ENCODE measurements around the gene ENTREP1. TPM values are rescaled to one million over a fixed set of nuclear protein-coding genes. Genes with fewer than 3 reads are reported as not detected.

ENTREP1 gene
- total RNA-seq, 1 experiment from 2014 or later: 0.35 TPM

DNA sequence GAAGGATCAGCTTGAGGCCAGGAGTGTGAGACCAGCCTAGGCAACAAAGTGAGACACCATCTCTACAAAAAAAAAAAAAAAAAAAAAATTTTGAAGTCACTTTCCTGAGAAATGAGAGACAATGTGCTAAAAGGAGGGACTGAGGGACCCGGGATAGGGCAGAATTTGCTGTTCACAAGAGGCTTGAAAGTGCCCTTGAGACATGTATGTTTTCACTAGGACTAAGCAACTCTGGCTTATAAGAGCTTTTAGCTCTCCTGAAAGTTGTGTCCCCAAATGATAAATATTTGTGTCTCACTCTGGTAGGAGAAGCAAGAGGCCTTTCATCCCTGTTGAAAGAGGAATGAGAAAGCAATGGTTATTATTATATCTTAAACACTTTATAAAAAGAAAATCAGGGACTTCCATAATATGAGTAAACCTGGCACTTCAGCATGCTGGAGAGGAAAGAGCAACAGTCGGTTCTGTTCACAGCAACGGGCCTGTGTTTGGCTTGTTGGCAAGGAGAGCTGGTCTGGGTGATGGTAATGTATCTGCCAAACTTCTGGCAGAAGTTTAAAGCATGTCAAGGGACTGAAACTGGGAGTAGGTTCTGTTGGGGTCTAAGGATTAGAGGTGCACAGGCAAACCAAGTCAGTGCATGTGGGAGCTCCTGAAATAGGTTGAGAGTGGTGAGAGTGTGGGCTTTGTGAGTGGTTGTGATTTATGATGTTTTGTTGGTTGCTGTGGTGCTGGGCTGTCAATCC, 32.2 kb downstream of the ENTREP1 start:
- H3K9me3 ChIP-seq (ENCODE audit: insufficient read depth, low read depth): 0 out of 2 replicates have a peak, but pooled peaks cover 3% of the 10 kb centered on the region
- no peaks in the 10 kb centered on the region for H3K36me3 ChIP-seq (ENCODE audit: low read depth)
- H3K27ac ChIP-seq: no peak overlapping the region
- H3F3A ChIP-seq (ENCODE audit: insufficient read depth, low read depth): no peaks in the 10 kb centered on the region
- BruUV-seq (replicated peaks): no TSS peak
- no peak overlapping the region for H3K4me3 ChIP-seq
- no peaks in the 10 kb centered on the region for H3K27me3 ChIP-seq (ENCODE audit: insufficient read depth, low read depth)
- H2AFZ ChIP-seq: no peak overlapping the region
- H3K4me1 ChIP-seq (replicated peaks; ENCODE audit: insufficient read depth): no peaks in the 10 kb centered on the region
- intact Hi-C loops (cut with micrococcal nuclease; ENCODE audit: unreplicated experiment): no loop called here
- TF ChIP-seq, protein P1, sequence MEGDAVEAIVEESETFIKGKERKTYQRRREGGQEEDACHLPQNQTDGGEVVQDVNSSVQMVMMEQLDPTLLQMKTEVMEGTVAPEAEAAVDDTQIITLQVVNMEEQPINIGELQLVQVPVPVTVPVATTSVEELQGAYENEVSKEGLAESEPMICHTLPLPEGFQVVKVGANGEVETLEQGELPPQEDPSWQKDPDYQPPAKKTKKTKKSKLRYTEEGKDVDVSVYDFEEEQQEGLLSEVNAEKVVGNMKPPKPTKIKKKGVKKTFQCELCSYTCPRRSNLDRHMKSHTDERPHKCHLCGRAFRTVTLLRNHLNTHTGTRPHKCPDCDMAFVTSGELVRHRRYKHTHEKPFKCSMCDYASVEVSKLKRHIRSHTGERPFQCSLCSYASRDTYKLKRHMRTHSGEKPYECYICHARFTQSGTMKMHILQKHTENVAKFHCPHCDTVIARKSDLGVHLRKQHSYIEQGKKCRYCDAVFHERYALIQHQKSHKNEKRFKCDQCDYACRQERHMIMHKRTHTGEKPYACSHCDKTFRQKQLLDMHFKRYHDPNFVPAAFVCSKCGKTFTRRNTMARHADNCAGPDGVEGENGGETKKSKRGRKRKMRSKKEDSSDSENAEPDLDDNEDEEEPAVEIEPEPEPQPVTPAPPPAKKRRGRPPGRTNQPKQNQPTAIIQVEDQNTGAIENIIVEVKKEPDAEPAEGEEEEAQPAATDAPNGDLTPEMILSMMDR (conservative IDR thresholded peaks at IDR 0.05): no peak
- no peak for TF ChIP-seq EZH2 (IDR thresholded peaks at IDR 0.05; ENCODE audit: low read depth)
- ChIA-PET POLR2A (ENCODE audit: unreplicated experiment) (no interaction called here), CTCF (no interaction called here)
- no peaks in the 10 kb centered on the region for H3K9me2 ChIP-seq (ENCODE audit: insufficient read depth)
- no peaks in the 10 kb centered on the region for H4K20me1 ChIP-seq (ENCODE audit: insufficient read depth)
- H3K79me2 ChIP-seq (ENCODE audit: low read depth): no peaks in the 10 kb centered on the region
- H3K4me2 ChIP-seq: no peak overlapping the region
- DNase-seq: no peak

DNA sequence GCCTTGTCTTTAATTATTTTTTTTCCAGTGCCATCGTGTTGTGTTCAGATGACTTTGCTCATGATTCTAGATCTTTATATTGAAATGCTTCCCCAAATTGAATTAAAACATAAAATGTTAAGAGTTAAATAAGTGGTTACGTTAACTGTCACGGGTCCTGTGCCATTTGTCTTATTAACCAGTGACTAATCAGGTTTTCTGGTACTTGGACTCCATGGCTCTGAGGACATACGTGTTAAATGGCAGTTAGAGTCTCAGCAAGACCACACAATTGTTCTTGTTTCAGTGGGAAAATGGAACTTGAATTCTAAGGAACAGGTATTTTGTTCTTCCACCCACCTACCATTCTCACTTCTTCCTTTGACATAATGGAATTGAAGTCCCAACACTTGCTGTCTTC, 32.8 kb downstream of the ENTREP1 start:
- no peaks in the 10 kb centered on the region for H3K4me1 ChIP-seq (replicated peaks; ENCODE audit: insufficient read depth)
- no peaks in the 10 kb centered on the region for H3K27me3 ChIP-seq (ENCODE audit: insufficient read depth, low read depth)
- intact Hi-C loops (cut with micrococcal nuclease; ENCODE audit: unreplicated experiment): no loop called here
- ChIA-PET CTCF (no interaction called here), POLR2A (ENCODE audit: unreplicated experiment) (no interaction called here)
- H3K9me2 ChIP-seq (ENCODE audit: insufficient read depth): no peaks in the 10 kb centered on the region
- no peak overlapping the region for H3K4me2 ChIP-seq
- no peak overlapping the region for H3K27ac ChIP-seq
- no peaks in the 10 kb centered on the region for H4K20me1 ChIP-seq (ENCODE audit: insufficient read depth)
- DNase-seq: no peak
- no TSS peak for BruUV-seq (replicated peaks)
- no peaks in the 10 kb centered on the region for H3F3A ChIP-seq (ENCODE audit: insufficient read depth, low read depth)
- TF ChIP-seq, protein P1 (conservative IDR thresholded peaks at IDR 0.05): no peak
- TF ChIP-seq EZH2 (IDR thresholded peaks at IDR 0.05; ENCODE audit: low read depth): no peak
- no peaks in the 10 kb centered on the region for H3K79me2 ChIP-seq (ENCODE audit: low read depth)
- 0 out of 2 replicates have a peak, but pooled peaks cover 3% of the 10 kb centered on the region for H3K9me3 ChIP-seq (ENCODE audit: insufficient read depth, low read depth)
- no peaks in the 10 kb centered on the region for H3K36me3 ChIP-seq (ENCODE audit: low read depth)
- H3K4me3 ChIP-seq: no peak overlapping the region
- H2AFZ ChIP-seq: no peak overlapping the region

DNA sequence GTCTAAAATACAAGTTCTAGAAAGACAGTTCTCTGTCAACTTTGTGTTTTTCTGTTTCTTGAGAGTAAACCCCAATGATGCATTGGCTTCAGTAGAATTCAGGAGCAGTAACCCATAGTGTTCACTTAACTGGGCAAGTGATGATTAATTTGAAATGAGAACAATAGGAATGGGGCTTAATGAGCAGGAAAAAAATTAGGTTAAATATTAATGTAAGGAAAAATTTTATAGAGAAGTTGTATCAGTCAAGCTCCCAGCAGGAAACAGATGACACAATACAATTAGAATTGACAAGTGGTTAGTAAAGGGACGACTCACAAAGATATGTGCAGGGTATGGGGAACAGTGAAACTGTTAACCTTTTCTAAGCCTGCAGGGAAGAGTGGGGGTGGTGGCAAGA, 38.2 kb downstream of the ENTREP1 start:
- H3K4me1 ChIP-seq (replicated peaks; ENCODE audit: insufficient read depth): no peaks in the 10 kb centered on the region
- H3K36me3 ChIP-seq (ENCODE audit: low read depth): no peaks in the 10 kb centered on the region
- H4K20me1 ChIP-seq (ENCODE audit: insufficient read depth): no peaks in the 10 kb centered on the region
- POLR2A ChIA-PET (ENCODE audit: unreplicated experiment): no interaction called here
- H3K79me2 ChIP-seq (ENCODE audit: low read depth): no peaks in the 10 kb centered on the region
- no peak for TF ChIP-seq EZH2 (IDR thresholded peaks at IDR 0.05; ENCODE audit: low read depth)
- TF ChIP-seq, protein P1 (conservative IDR thresholded peaks at IDR 0.05): no peak
- H3K4me2 ChIP-seq: no peak overlapping the region
- DNase-seq: no peak
- no peak overlapping the region for H3K27ac ChIP-seq
- no peaks in the 10 kb centered on the region for H3F3A ChIP-seq (ENCODE audit: insufficient read depth, low read depth)
- CTCF ChIA-PET: no interaction called here
- H3K9me2 ChIP-seq (ENCODE audit: insufficient read depth): no peaks in the 10 kb centered on the region
- intact Hi-C loops (cut with micrococcal nuclease; ENCODE audit: unreplicated experiment): no loop called here
- no peak overlapping the region for H2AFZ ChIP-seq
- no peaks in the 10 kb centered on the region for H3K27me3 ChIP-seq (ENCODE audit: insufficient read depth, low read depth)
- H3K9me3 ChIP-seq (ENCODE audit: insufficient read depth, low read depth): 0 out of 2 replicates have a peak, but pooled peaks cover 3% of the 10 kb centered on the region
- no TSS peak for BruUV-seq (replicated peaks)
- H3K4me3 ChIP-seq: no peak overlapping the region
